Measurements from ENCODE around the gene RIN1. TPM values are rescaled to one million over a fixed set of nuclear protein-coding genes. Genes with fewer than 3 reads are reported as not detected.
"Not testable (repeated sequence)": the region's sequence is repeated elsewhere in the genome, so short reads cannot be mapped to it uniquely, and the experiment has no call there.

The RIN1 gene
- total RNA-seq, 1 experiment from 2014 or later: 12.2 TPM

DNA sequence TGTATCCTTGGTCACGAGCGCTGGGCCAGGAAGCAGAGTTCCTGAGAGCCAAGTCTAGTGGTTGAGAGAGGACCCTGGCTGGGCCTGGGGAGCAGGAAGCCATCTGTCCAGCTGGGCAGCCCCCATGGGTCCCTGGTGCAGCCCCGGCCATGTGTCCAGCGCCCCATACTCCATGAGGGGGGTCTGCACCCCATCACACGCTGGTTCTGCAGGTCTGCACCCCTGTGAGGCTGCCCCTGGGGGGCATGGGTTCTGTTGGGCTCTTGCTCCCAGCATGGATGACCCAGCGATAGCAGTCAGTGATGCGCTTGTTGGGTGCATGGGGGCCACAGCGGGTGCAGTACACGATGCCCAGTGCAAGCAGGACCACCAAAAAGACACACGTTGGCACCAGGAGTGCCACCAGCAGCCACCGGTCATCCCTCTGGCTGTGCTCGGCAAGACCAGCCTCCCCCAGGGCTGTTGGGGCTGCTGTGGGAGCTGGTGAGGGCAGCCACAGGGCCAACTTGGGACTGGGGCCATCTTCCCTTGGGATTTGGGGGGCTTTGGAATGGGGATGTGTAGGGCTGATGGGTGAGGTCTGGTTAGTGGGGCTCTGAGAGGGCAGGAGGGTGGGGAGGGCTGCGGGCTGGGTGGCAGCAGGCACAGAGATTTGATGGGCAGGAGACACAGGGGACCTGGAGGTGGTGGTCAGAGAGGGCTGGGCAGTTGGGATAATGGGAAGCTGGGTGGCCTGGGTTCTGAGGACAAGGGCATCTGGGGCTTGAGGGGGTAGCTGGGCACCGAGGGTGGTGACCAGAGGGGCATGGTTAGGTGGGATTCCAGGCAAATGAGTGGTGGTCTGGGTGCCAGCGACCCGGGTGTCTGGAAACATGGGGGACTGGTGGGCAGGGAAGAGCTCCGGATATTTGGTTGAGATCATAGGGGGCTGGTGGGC is 21.4 kb downstream of the RIN1 start:
- in situ Hi-C loops (cut with HindIII; ENCODE audit: low pct_unique_long_range_greater_than_20kb, low sequenced_read_pairs): no loop called here
- DNase-seq (ENCODE audit: low read depth, low spot score): no peak

DNA sequence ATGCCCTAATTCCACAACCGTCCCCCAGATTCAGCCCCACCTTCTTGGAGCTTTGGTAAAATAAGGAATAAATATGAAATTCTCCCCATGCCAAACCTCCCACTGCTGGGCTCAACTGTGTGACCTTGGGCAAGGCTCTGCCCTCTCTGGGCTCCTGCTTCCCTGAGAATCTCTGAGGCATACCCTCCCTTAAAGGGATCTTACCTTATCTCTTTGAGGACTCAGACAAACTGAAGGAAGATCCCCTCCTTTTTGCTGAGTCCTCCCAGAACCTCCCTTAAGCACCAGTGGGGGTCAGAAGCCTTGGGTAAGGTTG is 22.1 kb downstream of the RIN1 start:
- in situ Hi-C loops (cut with HindIII; ENCODE audit: low pct_unique_long_range_greater_than_20kb, low sequenced_read_pairs): no loop called here
- no peak for DNase-seq (ENCODE audit: low read depth, low spot score)

DNA sequence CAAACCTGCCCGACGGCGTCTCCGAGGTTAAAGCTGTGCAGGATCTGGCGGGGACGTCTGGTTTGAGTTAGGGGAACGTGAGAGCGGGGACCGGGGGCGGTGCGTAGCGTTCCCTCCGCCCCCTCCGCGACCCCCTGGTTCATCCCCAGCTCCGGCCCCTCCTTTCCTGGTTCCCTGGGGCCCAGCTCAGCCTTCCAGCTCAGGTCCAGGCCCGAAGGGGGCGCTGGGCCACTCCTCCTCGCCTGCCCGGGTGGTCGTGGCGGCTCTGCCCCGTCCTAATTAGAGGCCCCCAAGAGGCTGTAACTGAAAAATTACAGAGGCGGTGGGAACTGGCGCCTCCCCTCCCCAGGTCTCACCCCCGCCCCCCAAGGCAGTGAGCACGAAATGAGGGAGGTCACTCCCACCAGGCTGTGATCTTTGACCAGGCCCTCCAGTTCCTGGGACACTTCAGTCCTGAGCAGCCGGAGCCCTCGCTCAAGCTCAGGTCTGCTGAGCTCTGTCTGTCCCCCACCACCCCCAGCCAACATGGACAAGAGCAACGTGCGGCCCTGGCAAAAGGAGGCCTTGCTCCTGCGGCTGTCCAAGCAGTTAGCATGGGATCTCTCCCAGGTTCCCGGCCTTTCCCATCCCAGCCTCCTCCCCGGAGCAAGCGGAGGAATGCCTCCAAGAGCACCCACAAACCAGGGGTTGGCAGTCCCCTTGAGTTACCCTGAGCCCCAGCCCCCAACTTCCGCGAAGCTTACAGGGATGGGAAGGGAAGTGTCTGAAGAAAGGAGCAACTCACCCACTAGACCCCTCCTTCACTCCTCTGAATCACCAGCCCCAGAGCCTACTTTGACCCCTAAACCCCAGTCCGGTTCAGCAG is 22.7 kb downstream of the RIN1 start:
- DNase-seq (ENCODE audit: low read depth, low spot score): no peak
- in situ Hi-C loops (cut with HindIII; ENCODE audit: low pct_unique_long_range_greater_than_20kb, low sequenced_read_pairs): no loop called here

DNA sequence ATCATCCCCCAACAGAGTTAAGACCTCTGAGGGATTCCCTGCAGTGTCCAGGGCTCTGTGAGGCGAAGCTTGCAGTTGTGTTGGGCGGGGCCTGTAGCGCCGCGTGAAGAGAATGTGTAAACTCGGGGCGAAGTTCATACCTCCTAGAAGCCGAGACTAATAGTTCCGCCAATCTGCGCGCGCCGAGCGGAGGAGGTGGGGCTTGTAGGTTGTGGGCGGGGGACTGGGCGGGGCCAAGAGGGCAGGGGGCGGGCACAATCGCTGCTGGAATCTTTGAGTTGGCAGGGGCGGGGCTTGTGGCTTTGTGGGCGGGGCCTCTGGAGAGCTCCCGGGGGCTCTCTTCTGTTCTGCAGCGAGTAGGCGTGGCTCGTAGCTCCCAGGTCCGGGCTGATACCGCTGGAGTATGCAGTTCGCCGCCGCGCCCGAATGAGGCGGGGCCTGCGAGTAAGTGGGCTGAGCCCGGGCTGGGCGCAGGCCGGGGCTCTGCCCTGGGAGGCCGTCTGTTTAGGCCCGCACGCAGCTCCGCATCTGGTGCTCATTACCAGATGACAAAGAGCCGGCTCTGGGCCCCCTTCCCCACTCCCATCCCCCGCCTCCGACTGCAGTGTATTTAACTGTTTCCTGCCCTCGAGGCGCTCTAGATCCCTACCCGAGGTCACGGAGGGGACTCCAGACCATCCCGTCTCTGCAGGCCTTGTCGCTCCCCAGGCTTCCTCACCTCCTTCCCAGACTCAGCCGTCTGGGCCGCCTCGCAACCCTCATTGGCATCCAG is 23.5 kb downstream of the RIN1 start:
- in situ Hi-C loops (cut with HindIII; ENCODE audit: low pct_unique_long_range_greater_than_20kb, low sequenced_read_pairs): no loop called here

DNA sequence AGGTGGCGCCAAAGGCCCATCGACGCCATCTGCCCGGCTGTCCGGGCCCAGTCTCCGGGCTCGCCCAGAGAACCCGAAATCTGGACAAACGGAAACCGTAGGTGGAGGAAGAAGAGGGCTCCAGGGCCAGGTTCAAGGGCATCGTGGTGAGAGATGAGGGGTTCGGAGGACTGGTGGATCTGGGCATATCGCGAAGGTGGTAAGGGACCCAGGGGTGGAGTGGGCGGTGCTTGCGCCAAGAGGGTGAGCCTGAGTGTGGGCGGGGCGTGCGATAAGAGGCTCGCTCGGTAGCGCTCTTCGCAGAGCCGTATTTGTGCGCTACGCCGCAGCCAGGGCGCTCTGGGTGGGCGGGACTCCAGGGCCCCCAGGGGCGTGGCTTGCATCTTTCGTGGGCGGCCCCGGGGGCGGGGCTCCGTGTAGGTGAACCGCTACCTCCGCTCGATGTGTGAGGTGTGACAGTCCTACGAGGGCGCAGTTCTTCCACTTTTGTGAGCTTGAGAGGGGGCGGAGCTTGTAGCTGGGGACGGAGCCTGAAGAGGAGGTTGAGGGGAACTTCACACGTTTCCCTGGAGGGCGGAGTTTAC is 24.2 kb downstream of the RIN1 start:
- DNase-seq (ENCODE audit: low read depth, low spot score): peak; percentile 92
- in situ Hi-C loops (cut with HindIII; ENCODE audit: low pct_unique_long_range_greater_than_20kb, low sequenced_read_pairs): no loop called here

More for the DNA sequence above, 23.5 kb downstream of the RIN1 start:
- peak; percentile 94 for DNase-seq (ENCODE audit: low read depth, low spot score)

DNA sequence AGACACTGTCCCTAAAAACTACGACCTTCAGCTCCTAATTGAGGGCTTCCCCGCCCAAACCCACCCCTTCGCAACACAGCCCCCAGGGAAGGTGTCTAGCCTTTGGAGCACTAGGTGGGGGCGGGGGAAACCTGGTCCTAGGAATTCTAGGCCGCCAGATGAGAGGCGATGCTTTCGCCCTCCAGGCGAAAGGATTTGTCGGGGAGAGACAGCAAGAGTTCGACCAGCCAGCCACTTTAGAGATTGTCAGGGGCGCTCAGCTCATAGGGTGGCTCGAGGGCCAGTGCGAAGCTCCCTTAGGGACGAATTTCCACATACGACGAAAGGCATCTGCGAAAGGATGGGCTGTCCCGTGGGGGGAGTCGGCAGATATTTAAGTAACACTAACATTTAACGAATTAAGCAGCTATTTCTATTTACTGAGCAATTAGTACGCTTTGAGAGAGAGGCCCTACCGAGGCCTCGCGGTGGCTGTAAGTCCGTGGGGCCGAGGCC is 24.7 kb downstream of the RIN1 start:
- in situ Hi-C loops (cut with HindIII; ENCODE audit: low pct_unique_long_range_greater_than_20kb, low sequenced_read_pairs): no loop called here
- no peak for DNase-seq (ENCODE audit: low read depth, low spot score)

DNA sequence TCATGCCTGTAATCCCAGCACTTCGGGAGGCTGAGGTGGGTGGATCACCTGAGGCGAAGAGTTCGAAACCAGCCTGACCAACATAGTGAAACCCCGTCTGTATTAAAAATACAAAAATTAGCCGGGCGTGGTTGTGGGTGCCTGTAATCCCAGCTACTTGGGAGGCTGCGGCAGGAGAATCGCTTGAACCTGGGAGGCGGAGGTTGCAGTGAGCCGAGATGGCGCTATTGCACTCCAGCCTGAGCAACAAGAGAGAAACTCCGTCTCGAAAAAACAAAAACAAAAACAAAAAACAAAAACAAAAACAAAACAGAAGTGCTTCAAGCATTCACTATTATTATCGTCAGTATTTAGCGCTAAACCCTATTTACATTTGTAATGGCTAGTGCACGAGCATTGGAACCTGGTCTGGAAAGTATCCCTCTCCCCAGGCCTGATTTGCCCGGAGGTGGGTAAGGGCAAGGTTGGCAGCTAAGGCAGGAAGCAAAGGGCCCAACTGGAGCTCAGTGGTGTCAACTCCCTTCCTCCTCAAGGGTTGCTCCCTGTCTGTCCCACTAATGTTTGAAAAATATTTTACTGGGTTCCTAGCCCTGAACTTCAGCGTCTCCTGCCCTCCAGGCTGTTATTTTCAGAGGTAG is 25.3 kb downstream of the RIN1 start:
- DNase-seq (ENCODE audit: low read depth, low spot score); in situ Hi-C loops (cut with HindIII; ENCODE audit: low pct_unique_long_range_greater_than_20kb, low sequenced_read_pairs): not testable (repeated sequence)

DNA sequence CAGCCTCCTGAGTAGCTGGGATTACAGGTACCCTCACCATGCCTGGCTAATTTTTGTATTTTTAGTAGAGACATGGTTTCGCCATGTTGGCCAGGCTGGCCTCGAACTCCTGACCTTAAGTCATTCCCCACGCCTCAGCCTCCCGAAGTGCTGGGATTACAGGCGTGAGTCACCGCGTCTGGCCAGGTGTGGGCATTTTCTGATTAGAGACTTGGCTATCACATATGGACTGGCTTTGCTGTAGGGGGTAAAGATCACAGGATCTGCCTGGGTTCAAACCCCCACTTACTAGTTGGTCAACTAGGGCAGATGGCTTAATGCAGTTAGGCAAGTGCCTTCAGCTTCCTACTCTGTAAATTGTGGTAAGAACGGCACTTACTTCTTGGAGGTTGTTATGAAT is 25.9 kb downstream of the RIN1 start:
- in situ Hi-C loops (cut with HindIII; ENCODE audit: low pct_unique_long_range_greater_than_20kb, low sequenced_read_pairs): no loop called here
- DNase-seq (ENCODE audit: low read depth, low spot score): no peak

DNA sequence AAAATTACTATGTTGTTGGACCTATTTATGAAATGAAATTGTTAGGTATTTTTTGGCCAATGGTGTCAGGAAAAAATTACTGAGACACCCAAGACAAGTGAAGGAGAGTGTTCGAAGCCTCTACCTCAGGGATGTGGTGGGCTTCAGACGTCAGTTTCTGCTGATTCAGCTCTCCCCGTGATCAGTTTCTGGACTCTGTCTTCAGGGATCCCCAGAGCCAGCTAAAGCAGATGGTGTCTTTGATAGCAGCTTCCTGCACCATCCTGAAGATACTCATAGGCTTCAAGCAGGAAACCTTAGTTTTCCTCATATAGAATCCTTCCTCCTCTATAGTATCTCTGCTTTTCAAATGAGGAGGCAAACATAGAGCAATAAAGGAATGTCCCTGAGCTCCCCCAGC is 26.8 kb downstream of the RIN1 start:
- in situ Hi-C loops (cut with HindIII; ENCODE audit: low pct_unique_long_range_greater_than_20kb, low sequenced_read_pairs): no loop called here
- DNase-seq (ENCODE audit: low read depth, low spot score): no peak

DNA sequence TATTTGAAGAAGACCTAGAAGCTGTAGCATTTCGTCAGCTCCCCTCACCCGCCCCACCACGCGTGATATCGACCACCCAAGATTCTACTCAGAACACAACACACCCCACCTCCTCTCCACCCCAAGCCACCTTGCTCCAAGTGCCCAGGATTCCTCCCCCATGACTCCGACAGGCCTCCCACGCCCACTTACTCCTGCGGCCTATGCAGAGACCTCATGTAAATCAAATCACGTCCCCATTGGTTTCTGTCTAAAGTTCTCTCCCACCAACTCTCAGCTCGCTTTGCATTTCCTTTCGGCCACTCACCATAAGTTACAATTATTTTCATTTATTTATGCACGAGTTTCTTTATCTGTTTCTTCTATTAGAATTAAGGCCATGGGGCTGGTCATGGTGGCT is 33.6 kb downstream of the RIN1 start:
- DNase-seq (ENCODE audit: low read depth, low spot score): no peak
- in situ Hi-C loops (cut with HindIII; ENCODE audit: low pct_unique_long_range_greater_than_20kb, low sequenced_read_pairs): no loop called here

DNA sequence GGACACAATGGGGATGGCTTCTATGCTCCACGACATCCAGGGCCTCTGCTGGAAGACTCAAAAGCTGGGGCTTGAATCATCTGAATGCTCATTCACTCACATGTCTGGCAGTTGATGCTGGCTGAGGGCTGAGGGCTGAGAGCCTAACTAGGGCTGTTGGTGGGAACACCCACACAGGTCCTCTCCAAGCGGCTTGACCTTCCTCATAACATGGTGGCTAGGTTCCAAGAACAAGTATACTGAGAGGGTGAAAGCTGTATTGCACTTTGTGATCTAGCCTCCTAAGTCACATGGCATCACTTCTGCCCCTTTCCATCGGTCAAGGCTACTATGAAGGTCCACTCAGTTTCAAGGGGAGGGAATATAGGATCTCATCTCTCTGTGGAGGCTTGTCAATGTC is 37.0 kb downstream of the RIN1 start:
- in situ Hi-C loops (cut with HindIII; ENCODE audit: low pct_unique_long_range_greater_than_20kb, low sequenced_read_pairs): no loop called here
- DNase-seq (ENCODE audit: low read depth, low spot score): no peak

DNA sequence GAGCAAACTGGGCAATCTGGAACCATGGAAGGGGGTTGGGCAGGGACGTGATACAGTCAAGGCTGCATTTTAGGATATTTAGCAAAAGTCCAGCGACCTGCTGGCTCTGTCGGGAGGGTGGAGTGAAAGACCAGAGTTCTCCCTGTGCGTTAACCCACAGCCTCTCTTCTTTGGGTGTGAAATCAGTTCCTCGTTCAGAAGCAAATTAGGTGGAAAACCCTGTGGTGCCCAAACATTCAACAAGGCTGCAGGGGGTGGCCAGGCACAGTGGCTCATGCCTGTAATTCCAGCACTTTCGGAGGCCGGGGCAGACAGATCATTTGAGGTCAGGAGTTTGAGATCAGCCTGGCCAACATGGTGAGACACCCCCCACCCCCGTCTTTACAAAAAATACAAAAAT is 38.6 kb downstream of the RIN1 start:
- in situ Hi-C loops (cut with HindIII; ENCODE audit: low pct_unique_long_range_greater_than_20kb, low sequenced_read_pairs): no loop called here
- DNase-seq (ENCODE audit: low read depth, low spot score): no peak

DNA sequence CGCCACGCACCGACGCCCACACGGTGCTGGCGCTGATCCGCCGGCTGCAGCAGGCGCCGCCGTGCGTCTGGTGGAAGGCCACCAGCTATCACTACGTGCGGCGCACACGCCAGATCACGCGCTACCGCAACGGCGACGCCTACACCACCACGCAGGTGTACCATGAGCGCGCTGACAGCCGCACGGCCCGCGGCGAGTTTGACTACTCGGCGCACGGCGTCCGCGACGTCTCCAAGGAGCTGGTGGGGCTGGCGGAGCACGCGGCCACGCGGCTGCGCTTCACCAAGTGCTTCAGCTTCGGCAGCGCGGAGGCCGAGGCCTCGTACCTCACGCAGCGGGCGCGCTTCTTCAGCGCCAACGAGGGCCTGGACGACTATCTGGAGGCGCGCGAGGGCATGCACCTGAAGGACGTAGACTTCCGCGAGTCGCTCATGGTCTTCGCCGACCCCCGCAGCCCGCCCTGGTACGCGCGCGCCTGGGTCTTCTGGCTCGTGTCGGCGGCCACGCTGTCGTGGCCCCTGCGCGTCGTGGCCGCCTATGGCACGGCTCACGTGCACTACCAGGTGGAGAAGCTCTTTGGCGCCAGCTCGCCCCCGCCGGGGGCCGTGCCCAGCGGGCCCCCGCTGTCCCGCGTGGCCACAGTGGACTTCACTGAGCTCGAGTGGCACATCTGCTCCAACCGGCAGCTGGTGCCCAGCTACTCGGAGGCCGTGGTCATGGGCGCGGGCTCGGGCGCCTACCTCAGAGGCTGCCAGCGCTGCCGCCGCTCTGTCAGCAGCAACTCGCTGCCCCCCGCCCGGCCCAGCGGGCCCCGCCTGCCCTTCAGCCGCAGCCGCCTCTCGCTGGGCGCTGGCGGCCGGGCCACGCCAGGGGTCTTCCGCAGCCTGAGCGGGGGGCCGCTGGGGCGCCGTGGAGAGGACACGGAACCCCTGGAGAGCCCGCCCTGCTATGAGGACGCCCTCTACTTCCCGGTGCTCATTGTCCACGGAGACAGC is 41.3 kb downstream of the RIN1 start:
- in situ Hi-C loops (cut with HindIII; ENCODE audit: low pct_unique_long_range_greater_than_20kb, low sequenced_read_pairs): no loop called here
- DNase-seq (ENCODE audit: low read depth, low spot score): no peak

DNA sequence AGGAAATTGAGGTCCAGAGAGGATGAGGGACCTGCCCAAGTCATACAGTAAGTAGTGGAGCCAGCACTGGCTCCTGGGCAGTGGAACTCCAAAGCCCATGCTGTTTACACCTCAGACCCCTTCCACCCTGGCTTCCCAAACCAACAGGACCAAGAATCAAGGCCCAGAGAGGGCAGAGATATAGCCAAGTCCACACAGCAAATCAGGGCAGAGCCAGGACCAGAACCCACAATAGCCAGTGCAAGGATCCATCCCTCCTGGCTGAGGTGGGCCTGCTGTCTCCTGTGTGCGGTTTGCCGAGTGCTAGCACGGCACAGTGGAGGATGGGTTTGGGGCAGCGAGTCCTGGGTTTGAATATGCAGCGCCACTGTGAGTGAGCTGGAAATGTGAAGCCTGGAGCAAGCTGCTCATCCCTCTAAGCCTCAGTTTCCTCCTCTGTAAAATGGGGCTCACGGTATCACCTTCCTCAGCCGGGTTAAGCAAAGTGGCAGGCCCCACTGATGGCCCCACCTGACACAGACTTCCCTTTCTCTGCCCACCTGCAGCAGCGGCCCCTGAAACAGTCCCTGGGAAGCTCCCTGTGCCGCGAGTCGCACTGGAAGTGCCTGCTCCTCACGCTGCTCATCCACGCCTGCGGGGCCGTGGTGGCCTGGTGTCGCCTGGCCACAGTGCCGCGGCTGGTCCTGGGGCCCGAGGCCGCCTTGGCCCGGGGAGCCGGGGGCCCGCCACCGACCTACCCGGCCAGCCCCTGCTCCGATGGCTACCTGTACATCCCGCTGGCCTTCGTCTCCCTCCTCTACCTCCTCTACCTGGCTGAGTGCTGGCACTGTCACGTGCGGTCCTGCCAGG is 42.2 kb downstream of the RIN1 start:
- DNase-seq (ENCODE audit: low read depth, low spot score): no peak
- in situ Hi-C loops (cut with HindIII; ENCODE audit: low pct_unique_long_range_greater_than_20kb, low sequenced_read_pairs): no loop called here

DNA sequence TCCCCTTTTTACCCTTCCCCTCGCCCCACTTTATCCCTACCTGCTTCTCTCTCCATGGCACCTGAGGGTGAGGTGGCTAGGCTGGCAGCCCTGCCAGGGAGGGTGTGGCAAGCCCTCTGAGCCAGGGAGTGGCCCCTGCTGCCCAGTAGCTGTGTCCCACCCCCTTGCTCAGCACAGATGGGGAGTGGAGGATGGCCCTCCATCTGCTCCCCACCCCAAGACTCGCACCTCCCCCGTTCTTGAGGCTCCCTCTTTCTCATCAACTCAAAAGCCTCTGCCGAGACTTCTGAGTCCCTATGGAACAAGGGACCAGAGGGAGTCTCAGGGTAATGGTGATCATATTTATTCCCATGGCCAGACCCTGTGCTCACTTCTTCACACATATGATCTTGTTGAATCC is 42.9 kb downstream of the RIN1 start:
- in situ Hi-C loops (cut with HindIII; ENCODE audit: low pct_unique_long_range_greater_than_20kb, low sequenced_read_pairs): no loop called here
- DNase-seq (ENCODE audit: low read depth, low spot score): no peak
